Body of pancreas (tissue), 4 donors: ENCODE data around the gene UFD1.

Source experiments
- CTCF ChIP-seq, 7 experiments: fragments of 450-650 bp in 4 of 7; fragments of 200-600 bp in 3 of 7; sonication (generic) in 3 of 7; IDR thresholded peaks; one replicate each; pipeline ENCODE4 v1.5.1; 2016 to 2019; ENCODE audit warnings: antibody characterized with exemption in 7 of 7
- POLR2A ChIP-seq, 3 donors: fragments of 450-650 bp; IDR thresholded peaks; one replicate each; pipeline ENCODE4 v1.6.1; 2016; ENCODE audit warnings: antibody characterized with exemption in 3 of 3, mild to moderate bottlenecking in 2 of 3

- no peak for TF ChIP-seq CTCF (IDR thresholded peaks at IDR 0.05)
- TF ChIP-seq POLR2A (IDR thresholded peaks at IDR 0.05), result no peak
These were observed 24.0 kb downstream of the UFD1 start for GRCh38 chr22:19455033-19455432.
